ENCODE measurements around the gene EFR3B. TPM values are rescaled to one million over a fixed set of nuclear protein-coding genes. Genes with fewer than 3 reads are reported as not detected.
A peak's percentile ranks its signal among the peaks of the same experiment; 100 is the strongest.
"Not testable (repeated sequence)": the region's sequence is repeated elsewhere in the genome, so short reads cannot be mapped to it uniquely, and the experiment has no call there.

EFR3B gene, protein sequence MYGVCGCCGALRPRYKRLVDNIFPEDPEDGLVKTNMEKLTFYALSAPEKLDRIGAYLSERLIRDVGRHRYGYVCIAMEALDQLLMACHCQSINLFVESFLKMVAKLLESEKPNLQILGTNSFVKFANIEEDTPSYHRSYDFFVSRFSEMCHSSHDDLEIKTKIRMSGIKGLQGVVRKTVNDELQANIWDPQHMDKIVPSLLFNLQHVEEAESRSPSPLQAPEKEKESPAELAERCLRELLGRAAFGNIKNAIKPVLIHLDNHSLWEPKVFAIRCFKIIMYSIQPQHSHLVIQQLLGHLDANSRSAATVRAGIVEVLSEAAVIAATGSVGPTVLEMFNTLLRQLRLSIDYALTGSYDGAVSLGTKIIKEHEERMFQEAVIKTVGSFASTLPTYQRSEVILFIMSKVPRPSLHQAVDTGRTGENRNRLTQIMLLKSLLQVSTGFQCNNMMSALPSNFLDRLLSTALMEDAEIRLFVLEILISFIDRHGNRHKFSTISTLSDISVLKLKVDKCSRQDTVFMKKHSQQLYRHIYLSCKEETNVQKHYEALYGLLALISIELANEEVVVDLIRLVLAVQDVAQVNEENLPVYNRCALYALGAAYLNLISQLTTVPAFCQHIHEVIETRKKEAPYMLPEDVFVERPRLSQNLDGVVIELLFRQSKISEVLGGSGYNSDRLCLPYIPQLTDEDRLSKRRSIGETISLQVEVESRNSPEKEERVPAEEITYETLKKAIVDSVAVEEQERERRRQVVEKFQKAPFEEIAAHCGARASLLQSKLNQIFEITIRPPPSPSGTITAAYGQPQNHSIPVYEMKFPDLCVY
- 0.07 and 0.10 TPM in 2 replicates for total RNA-seq

- ATAC-seq (ENCODE audit: low read depth), result peak; percentile 99
- Mint-ChIP-seq H3K9me3 (no peaks in the 10 kb centered on the region), H3K4me1 (peaks cover 27% of the 10 kb centered on the region), H3K27ac (no peak within 1 kb of the TSS), H3K27me3 (peaks cover 42% of the 10 kb centered on the region), H3K4me3 (peak within 1 kb of the TSS; percentile 84), H3K36me3 (ENCODE audit: low read depth) (no peaks in the 10 kb centered on the region)
- POLR2A ChIA-PET, result no interaction called here
- CTCF ChIA-PET, result no interaction called here
- TF ChIP-seq CTCF (IDR thresholded peaks at IDR 0.05), result no peak
- intact Hi-C loops (cut with micrococcal nuclease), result loop anchor here (1.0 to 10.0 kb wide), 4 partner anchors 70 to 833 kb away; partner anchors contain the start of gene ASXL2
- DNase-seq, result peak; percentile 84
Measured at GRCh38 chr2:25041928-25042320, at the start of gene EFR3B. TSS of gene EFR3B (plus strand) at chr2:25042076. CDS start at chr2:25042313, 237 bp downstream.

DNA sequence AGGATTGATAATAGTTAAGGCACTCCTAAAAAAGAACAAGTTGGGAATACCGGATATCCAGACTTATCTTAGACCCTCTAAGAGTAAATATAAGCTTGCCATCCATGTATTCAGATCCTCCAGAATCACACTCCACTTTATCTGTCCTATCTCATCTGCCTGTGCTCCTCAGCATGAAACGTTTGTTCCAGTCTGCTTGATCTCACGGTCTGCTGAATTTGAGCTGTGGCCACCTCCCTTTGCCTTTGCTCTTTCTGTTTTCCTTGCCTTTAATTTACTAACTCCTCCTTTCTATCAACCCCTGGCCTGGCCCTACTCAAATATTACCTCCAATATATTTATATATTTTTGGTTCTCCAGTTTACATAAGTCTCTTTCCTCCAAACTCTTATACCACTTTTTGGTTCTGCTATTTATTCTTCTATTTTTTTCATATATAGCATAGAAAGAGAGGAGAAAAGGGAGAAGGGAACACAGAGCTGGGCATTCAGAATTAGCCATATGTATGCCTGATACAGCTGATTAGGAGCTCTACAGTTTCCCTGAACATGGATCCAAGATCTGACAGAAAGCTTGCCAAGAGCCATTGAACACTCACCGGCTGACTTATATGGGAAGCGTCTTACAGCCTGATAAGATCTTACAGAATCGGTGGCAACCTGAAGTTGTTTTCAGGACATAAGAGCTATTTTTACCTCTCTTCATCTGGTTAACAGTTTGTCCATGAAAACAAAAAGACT lies 48.3 kb upstream of the EFR3B start:
- no peaks in the 10 kb centered on the region for H3K27me3 Mint-ChIP-seq
- ChIA-PET POLR2A (interaction anchor here (0.6 kb wide), 1 partner anchor 110 kb away, joined by 6 read pairs; no protein-coding TSS in a partner anchor), CTCF (no interaction called here)
- H3K4me1 Mint-ChIP-seq, result peaks cover 3% of the 10 kb centered on the region
- no peaks in the 10 kb centered on the region for H3K9me3 Mint-ChIP-seq
- no peak for TF ChIP-seq CTCF (IDR thresholded peaks at IDR 0.05)
- no peak overlapping the region for H3K27ac Mint-ChIP-seq
- no peaks in the 10 kb centered on the region for H3K36me3 Mint-ChIP-seq (ENCODE audit: low read depth)
- DNase-seq (no peak), ATAC-seq (ENCODE audit: low read depth) (no peak)
- H3K4me3 Mint-ChIP-seq, result no peak overlapping the region
- intact Hi-C loops (cut with micrococcal nuclease), result no loop called here

- intact Hi-C loops (cut with micrococcal nuclease), result no loop called here
- POLR2A ChIA-PET, result no interaction called here
Measured at GRCh38 chr2:24994146-24994724, 47.6 kb upstream of the EFR3B start.

DNA sequence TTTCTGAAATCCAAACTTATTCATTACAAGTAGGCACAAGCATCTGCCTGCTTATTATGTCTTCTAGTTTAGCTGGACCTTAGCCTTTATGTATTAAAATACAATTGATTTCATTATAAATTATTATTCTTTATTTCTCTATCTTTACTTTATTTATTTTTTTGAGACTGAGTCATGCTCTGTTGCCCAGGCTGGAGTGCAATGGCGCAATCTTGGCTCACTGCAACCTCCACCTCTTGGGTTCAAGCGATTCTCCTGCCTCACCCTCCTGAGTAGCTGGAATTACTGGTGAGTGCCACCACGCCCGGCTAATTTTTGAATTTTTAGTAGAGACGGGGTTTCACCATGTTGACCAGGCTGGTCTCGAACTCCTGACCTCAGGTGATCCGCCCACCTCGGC lies 42.8 kb upstream of the EFR3B start:
- H3K36me3 Mint-ChIP-seq (ENCODE audit: low read depth); H3K4me1 Mint-ChIP-seq; H3K27ac Mint-ChIP-seq; ATAC-seq (ENCODE audit: low read depth); POLR2A ChIA-PET; DNase-seq; H3K4me3 Mint-ChIP-seq; intact Hi-C loops (cut with micrococcal nuclease); CTCF ChIA-PET; H3K9me3 Mint-ChIP-seq: not testable (repeated sequence)
- H3K27me3 Mint-ChIP-seq, result peaks cover 12% of the 10 kb centered on the region

More at GRCh38 chr2:24994146-24994724, 47.6 kb upstream of the EFR3B start:
- TF ChIP-seq CTCF (IDR thresholded peaks at IDR 0.05), result no peak
- ATAC-seq (ENCODE audit: low read depth), result no peak
- peaks cover 3% of the 10 kb centered on the region for H3K4me1 Mint-ChIP-seq
- no peak for DNase-seq
- H3K27me3 Mint-ChIP-seq, result no peaks in the 10 kb centered on the region
- H3K36me3 Mint-ChIP-seq (ENCODE audit: low read depth), result no peaks in the 10 kb centered on the region
- no peak overlapping the region for H3K4me3 Mint-ChIP-seq
- H3K27ac Mint-ChIP-seq, result no peak overlapping the region
- H3K9me3 Mint-ChIP-seq, result no peaks in the 10 kb centered on the region
- CTCF ChIA-PET, result no interaction called here

DNA sequence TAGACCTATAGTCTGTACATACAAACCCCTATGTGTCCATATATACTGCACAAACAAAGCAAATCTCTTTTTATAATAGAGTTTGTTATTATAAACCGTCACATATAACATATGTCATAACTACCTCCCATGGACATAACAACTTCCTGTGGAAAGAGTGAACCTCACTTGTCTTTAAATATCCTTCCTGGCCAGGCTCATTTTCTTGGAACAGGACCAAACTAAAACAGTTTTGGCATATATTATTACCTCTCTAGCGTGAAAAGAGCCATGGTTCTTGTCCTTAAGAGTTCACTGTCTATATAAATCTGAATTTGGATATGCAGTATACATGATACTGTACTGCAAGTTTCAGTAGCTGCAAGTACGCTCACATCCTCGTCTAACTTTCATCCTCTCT lies 41.8 kb upstream of the EFR3B start:
- Mint-ChIP-seq H3K27me3 (peaks cover 12% of the 10 kb centered on the region), H3K36me3 (ENCODE audit: low read depth) (no peaks in the 10 kb centered on the region), H3K4me1 (no peaks in the 10 kb centered on the region), H3K9me3 (no peaks in the 10 kb centered on the region), H3K27ac (no peak overlapping the region), H3K4me3 (no peak overlapping the region)
- no peak for TF ChIP-seq CTCF (IDR thresholded peaks at IDR 0.05)
- POLR2A ChIA-PET, result no interaction called here
- no peak for ATAC-seq (ENCODE audit: low read depth)
- no peak for DNase-seq
- intact Hi-C loops (cut with micrococcal nuclease), result no loop called here
- CTCF ChIA-PET, result no interaction called here
